ENCODE data around the gene CAMSAP1. TPM values are rescaled to one million over a fixed set of nuclear protein-coding genes. Genes with fewer than 3 reads are reported as not detected.

The CAMSAP1 gene
- total RNA-seq, 1 experiment from 2014 or later: 52.7 TPM

GRCh38 chr9:135910216-135910615 is 2.9 kb upstream of the CAMSAP1 start:
- no peak overlapping the region for H3K4me2 ChIP-seq (ENCODE audit: insufficient read depth, insufficient read length, low read length)
- TF ChIP-seq, protein P1, sequence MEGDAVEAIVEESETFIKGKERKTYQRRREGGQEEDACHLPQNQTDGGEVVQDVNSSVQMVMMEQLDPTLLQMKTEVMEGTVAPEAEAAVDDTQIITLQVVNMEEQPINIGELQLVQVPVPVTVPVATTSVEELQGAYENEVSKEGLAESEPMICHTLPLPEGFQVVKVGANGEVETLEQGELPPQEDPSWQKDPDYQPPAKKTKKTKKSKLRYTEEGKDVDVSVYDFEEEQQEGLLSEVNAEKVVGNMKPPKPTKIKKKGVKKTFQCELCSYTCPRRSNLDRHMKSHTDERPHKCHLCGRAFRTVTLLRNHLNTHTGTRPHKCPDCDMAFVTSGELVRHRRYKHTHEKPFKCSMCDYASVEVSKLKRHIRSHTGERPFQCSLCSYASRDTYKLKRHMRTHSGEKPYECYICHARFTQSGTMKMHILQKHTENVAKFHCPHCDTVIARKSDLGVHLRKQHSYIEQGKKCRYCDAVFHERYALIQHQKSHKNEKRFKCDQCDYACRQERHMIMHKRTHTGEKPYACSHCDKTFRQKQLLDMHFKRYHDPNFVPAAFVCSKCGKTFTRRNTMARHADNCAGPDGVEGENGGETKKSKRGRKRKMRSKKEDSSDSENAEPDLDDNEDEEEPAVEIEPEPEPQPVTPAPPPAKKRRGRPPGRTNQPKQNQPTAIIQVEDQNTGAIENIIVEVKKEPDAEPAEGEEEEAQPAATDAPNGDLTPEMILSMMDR (conservative IDR thresholded peaks at IDR 0.05): no peak
- H4K8ac ChIP-seq (replicated peaks; ENCODE audit: insufficient read length, low read depth, low read length): no peak overlapping the region
- no peak overlapping the region for H3K18ac ChIP-seq (ENCODE audit: insufficient read length, low read depth, low read length)
- H3K4ac ChIP-seq (ENCODE audit: low read depth, low read length): no peak overlapping the region
- peaks cover 3% of the 10 kb centered on the region for H3K79me1 ChIP-seq (ENCODE audit: insufficient read depth, low read depth, low read length, poor library complexity, severe bottlenecking)
- H3K27me3 Mint-ChIP-seq (ENCODE audit: low read depth): peaks cover 26% of the 10 kb centered on the region
- H2BK20ac ChIP-seq (ENCODE audit: low read depth, low read length, poor library complexity, severe bottlenecking): no peak overlapping the region
- no peaks in the 10 kb centered on the region for H4K20me1 ChIP-seq (ENCODE audit: control insufficient read depth, insufficient read depth, insufficient read length)
- no peak overlapping the region for H3K56ac ChIP-seq (ENCODE audit: insufficient read length, low read depth, low read length)
- no peak overlapping the region for H3K27ac Mint-ChIP-seq
- no peak overlapping the region for H3K27ac ChIP-seq (ENCODE audit: insufficient read length, low read depth, low read length)
- H3K79me2 ChIP-seq (ENCODE audit: insufficient read depth, low read length): peaks cover 13% of the 10 kb centered on the region; the same call in 1 of the 2 replicates
- no peaks in the 10 kb centered on the region for H3K4me1 ChIP-seq (ENCODE audit: insufficient read depth, low read length)
- no peak overlapping the region for H2BK15ac ChIP-seq (ENCODE audit: low read depth, low read length)
- peaks cover 15% of the 10 kb centered on the region for H3K9me3 ChIP-seq (ENCODE audit: control insufficient read depth, low read depth, low read length)
- WGBS (ENCODE audit: extremely low coverage, insufficient read length, low lambda C conversion rate): no CpG with 5 or more reads among the region's 2 CpGs
- no peak overlapping the region for H3T11ph ChIP-seq (ENCODE audit: low read length)
- no peak overlapping the region for H3K23ac ChIP-seq (ENCODE audit: insufficient read length, low read depth, low read length)
- DNase-seq: no peak
- H2BK5ac ChIP-seq (ENCODE audit: insufficient read length, low read length): no peak overlapping the region
- no peak overlapping the region for H4K91ac ChIP-seq (ENCODE audit: insufficient read length, low read depth, low read length)
- H3K23me2 ChIP-seq (ENCODE audit: insufficient read length, low read depth, low read length, poor library complexity, severe bottlenecking): peaks cover 14% of the 10 kb centered on the region
- H4K5ac ChIP-seq (ENCODE audit: insufficient read length, low read depth, low read length): no peak overlapping the region
- peaks cover 24 to 53% of the 10 kb centered on the region in 2 experiments for H3K9me3 Mint-ChIP-seq
- no peak overlapping the region for H3K9ac ChIP-seq (ENCODE audit: extremely low read depth, insufficient read length, low read length)
- no peak overlapping the region for H2BK12ac ChIP-seq (ENCODE audit: insufficient read length, low read depth, low read length)
- no peak overlapping the region for H2AFZ ChIP-seq (ENCODE audit: low read length)
- H2BK120ac ChIP-seq (ENCODE audit: low read depth, low read length, poor library complexity, severe bottlenecking): no peak overlapping the region
- H3K14ac ChIP-seq (ENCODE audit: insufficient read depth, low read length): no peak overlapping the region
- no peaks in the 10 kb centered on the region; the same call in 1 of the 2 replicates for H3K27me3 ChIP-seq (ENCODE audit: insufficient read depth, low read length)
- no peak overlapping the region; a peak in 1 of 5 replicates for H3K4me3 Mint-ChIP-seq
- H2AK5ac ChIP-seq (ENCODE audit: insufficient read length, low read length): no peak overlapping the region
- H3K4me1 Mint-ChIP-seq: peaks cover 14 to 19% of the 10 kb centered on the region in 2 experiments
- H3K36me3 Mint-ChIP-seq (ENCODE audit: insufficient read depth in 1 of 3, low read depth in 3 of 3): peaks cover 64 to 71% (median 70%) of the 10 kb centered on the region in 3 experiments

All from H9 (cell line).